ENCODE results near the gene AAGAB.
"Not testable (repeated sequence)": the region's sequence is repeated elsewhere in the genome, so short reads cannot be mapped to it uniquely, and the experiment has no call there.

The AAGAB gene

DNA sequence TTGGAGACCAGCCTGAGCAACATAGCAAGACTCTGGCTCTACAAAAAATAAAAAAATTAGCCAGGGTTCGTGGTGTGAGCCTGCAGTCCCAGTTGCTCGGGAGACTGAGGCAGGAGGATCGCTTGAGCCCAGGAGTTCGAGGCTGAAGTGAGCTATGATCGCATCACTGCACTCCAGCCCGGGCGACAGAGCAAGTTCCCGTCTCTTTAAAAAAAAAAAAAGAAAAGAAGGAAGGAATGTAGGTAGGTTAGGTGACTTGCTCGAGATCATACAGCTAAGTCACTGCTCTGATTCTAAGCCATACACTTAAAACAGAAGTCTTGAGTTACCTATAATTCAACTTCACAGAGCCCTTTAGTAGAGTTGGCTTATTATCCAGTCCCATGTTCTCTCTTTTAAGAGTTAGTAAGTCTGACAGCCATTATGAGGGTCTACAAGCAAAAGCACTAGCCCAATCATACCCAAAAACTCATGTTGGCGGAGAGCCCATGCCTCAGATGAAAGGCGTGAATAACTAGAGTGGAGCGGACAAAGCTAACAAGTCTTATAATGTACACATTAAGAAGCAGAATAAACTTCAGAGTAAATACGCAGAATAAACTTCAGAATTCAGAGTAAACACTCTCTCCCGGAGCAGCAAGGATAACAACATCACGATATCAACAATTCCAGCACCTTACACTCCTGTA is 768 bp downstream of the AAGAB start:
- DNase-seq = no peak

DNA sequence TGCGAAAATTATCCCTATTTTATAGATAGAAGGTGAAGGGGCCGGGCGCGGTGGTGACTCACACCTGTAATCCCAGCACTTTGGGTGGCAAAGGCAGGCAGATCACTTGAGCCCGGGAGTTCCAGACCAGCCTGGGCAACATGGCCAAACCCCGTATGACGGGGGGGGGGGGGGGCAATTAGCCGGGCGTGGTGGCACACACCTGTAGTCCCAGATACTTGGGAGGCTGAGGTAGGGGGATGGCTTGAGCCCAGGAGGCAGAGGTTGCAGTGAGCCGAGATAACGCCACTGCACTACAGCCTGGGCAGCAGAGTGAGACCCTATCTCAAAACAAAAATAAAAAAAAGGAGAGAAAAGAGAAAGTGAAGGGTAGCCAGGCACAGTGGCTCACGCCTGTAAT is 1.4 kb downstream of the AAGAB start:
- DNase-seq = no peak

DNA sequence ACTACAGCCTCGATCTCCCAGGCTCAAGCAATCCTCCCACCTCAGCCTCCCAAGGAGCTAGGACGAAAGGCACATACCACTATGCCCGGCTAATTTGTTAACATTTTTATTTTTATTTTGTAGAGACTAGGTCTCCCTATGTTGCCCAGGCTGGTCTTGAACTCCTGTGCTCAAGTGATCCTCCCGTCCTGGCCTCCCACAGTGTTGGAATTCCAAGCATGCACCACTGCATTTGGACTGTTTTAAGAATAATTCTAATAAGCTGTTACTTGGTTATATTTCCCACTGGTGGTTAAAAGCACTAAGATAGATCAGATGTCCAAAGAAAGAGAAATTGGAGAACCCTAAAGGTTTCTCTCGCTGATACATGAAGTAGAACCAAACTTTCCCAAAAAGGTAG is 3.1 kb downstream of the AAGAB start:
- no peak for DNase-seq

DNA sequence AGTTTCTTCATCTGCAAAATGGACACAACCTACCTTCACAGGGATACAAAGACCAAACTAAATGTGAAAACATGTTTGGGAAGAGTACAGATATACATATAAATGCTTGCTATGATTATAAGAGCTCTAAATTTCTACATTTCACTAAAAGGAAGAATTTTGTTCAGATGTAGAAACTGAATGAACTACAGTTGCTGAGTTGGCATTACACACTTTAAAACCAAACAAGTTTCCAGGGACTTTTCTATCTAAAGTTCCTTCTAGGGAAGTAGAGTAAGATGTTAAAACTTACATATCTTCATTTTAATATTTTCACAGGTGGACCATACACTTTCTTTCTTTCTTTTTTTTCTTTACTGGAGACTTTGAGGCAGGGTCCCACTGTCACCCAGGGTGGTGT is 4.6 kb downstream of the AAGAB start:
- DNase-seq = no peak

DNA sequence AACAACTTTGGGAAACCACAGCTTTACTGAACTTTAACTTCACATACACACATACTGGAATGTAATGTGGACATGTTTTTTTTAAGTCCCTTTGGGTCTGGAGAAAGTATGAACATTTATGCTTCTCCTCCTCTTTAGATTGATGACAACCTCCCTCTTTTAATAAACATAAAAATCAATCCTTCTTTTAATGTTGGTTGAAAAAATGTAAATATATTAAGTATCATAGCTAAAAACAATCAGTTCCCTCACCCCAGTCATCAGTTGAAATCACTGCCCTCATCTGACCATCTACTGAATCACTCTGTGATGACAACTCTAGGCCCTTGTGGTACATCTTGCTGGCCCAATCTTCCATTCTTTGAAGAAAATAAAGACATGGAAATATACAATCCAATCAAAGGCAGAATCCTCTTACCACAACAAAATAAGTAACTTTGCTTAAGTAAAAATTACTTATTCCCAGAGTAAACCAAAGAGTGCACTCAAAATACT is 6.4 kb downstream of the AAGAB start:
- DNase-seq = no peak

DNA sequence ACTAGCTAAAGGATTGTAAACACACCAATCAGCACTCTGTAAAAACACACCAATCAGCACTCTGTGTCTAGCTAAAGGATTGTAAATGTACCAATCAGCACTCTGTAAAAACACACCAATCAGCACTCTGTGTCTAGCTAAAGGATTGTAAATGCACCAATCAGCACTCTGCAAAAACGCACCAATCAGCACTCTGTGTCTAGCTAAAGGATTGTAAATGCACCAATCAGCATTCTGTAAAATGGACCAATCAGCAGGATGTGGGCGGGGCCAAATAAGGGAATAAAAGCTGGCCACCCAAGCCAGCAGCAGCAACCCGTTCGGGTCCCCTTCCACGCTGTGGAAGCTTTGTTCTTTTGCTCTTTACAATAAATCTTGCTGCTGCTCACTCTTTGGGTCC is 7.9 kb downstream of the AAGAB start:
- not testable (repeated sequence) for DNase-seq

DNA sequence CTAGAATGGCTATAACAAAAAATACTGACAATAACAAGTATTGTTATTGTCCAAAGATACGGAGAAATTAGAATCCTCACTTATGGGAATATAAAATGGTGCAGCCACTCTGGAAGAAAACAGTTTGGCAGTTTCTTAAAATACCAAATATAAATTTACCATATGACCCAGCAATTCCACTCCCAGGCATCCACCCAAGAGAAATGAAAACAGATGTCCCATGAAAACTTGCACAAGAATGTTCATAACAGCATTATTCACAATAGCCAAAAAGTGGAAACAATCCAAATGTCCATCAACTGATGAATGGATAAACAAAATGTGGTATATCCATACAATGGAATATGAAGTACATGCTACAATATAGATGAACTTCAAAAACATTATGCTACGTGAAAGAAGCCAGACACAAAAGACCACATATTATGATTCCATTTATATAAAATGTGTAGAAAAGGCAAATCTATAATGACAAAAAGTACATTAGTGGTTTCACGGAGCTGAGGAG is 9.4 kb downstream of the AAGAB start:
- no peak for DNase-seq

DNA sequence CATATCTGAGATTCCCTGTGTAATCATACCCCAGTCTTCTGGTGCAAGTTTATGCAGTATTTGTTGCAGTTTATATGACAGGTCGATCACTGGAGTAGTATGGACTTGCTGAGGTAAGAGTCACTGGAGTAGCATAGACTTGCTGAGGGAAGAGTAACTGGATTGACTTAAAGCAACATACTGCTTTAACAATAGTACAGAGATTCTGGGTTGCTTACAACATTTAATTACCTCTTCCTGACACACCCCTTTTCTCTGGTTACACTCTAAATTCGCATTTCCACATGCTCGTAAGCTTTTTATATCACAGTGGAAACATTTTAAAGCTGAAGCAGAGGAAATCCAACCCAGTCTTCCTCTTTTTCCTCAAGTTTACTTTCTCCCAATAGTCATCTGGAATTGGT is 11.8 kb downstream of the AAGAB start:
- no peak for DNase-seq

DNA sequence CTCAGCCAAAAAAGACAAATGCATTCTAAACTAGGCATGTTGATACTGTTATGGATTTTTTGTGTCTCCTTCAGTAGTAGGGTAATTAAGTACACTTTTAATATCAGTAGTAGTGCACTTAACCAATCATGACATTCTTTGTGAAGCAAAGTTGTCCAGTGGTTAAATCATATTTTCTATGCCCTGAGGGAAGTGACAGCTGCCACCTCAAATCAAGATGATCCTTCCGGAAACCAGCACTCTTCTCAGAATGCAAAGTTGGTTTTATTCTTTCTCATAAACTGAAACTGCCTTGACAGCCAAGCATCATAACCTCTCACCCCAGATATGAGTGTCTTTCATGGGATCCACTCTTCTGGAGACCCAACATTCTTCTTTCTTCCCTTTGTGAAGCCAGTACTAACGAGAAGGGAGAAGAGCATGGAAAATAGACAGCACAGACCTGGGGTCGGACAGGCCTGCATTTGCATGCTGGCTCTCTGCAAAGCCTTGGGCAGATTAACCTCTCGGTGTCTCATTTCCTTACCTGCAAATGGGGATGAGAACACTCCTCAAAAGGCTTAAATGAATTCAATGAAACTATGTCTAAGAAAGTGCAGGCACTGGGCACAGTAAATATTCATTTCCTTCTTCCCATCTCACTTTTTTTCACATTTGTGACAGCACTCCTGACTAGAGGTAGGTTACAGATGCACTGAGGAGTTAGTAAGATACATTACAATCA is 13.2 kb downstream of the AAGAB start:
- DNase-seq = no peak

DNA sequence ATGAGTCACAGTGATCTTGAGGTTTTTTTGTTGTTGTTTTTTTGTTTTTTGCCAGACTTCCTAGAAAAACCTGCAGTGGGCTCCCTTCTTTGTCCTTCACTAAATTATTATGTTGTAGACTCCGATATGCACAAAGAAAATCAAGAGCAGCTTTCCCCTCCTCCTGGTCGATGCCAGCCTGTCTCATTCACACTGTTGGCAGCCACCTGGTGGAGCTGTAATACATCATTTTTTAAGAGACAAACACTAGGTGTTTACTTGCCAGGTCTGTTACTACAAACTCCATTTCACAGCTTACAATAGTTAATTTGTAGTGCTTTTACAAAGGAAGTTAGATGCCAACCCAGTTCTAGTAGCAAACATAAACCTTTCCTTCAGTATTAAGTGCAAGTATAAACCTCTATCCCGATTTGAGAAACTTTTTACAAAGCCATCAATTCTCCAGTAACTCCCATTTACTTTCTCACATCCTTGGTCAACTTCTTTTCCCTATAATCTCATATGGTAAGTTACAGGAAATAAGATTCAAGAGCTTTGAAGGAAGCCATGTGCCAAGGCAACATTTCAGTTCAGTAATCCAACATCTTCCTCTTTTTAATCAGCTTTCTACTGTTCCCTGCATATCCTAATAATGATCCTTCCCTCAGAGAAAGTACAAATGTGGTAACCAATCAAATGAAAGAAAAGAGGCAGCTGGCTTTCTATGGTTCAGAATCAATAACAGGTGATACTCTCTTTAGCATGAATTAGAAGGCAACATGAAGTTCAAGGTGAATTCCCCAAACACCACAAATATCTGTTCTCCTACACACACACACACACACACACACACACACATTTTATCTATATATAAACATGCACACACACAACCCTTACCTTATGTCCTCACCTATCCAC is 14.0 kb downstream of the AAGAB start:
- peak in 2 of 56 donors; percentile 1 to 2 for DNase-seq

DNA sequence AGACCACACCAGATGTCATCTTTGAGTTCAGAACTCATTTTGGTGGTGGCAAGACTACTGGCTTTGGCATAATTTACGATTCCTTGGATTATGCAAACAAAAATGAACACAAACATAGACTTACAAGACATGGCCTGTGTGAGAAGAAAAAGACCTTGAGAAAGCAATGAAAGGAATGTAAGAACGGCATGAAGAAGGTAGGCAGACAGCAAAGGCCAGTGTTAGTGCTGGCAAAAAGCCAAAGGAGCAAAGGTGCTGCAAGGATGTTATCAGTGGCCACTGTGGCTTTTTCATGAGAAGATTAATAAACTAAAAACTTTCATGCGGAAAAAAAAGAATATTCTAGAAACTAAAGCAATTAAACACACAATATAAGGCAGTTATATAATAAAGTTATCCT is 21.9 kb downstream of the AAGAB start:
- DNase-seq = no peak

DNA sequence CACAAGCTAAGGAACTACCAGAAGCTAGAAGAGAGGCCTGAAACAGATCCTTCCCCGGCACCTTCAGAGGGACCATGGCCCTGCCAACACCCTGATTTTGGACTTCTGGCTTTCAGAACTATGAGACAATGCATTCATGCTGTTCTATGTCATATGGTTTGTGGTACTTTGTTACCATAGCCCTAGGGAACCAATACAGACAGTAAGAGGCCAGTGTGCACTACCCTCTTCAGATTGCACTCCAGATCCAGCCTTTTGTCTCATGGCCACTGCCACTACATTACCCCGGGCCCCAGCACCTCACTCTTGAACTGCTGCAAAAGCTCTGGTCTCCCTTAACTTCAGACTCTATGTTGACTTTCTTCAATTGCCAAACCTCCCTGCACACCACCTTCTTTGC is 24.0 kb downstream of the AAGAB start:
- DNase-seq = no peak

DNA sequence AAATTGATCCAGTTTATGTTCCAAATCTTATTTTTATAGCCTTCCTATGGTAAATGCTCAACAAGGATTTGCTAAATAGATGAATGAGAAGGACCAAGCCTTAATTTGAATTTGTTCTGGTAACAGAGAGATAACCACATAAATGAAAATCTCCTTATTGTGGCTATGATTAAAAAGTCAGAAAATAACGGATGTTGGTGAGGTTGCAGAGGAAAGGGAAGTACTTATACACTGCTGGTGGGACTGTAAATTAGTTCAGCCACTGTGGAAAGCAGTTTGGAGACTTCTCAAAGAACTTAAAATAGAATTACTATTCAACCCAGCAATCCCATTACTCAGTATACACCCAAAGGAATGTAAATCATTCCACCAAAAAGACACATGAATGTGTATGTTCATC is 26.2 kb downstream of the AAGAB start:
- no peak for DNase-seq

DNA sequence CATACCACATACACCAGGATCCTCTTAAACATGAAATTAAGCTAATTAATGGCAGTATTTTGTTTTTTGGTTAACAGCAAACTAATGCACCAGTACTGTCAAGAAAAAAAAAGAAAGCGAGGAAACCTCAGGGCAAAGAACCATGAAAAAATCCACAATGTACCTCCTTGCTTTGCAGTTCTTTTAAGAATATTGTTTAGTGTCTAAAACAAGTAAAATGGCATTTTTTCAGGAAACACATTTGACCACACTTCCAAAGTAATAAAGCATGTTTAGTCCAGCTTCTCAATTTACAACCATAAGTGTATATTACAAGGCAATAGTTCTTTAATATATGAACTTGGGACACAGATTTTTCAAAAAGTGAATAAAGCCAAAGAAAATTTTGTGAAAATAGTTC is 26.6 kb downstream of the AAGAB start:
- no peak for DNase-seq

DNA sequence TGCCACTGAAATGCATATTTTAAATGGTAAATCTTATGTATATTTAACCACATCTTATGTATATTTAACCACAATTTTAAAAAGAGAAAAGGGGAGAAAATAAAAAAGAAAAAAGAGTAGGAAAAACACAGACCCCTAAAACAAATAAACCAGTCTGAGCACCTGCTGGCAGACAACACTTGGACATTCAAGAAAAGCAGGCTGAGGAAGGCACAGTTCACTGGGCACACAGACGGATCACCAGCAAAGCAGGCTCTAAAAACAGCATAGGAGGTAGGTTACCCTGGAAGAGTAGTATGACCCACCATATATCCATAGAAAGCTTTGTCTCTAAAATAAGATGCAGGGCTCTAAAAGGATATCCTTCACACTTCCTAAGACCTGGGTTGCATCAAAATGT is 27.0 kb downstream of the AAGAB start:
- no peak for DNase-seq

DNA sequence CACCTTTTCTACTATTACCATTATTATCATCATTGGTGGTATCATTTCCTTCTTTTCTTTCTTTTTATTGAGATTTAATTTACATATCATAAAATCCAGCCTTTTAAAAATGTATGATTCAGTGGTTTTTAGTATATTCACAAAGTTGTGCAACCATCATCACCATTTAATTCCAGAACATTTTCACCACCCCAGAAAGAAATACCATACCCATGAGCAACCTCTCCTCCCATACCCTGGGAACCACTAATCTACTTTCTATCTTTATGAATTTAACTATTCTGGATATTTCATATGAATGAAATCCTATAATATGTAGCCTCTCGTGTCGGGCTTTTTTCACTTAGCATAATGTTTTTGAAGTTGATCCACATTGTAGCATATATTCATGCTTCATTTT is 29.1 kb downstream of the AAGAB start:
- no peak for DNase-seq

DNA sequence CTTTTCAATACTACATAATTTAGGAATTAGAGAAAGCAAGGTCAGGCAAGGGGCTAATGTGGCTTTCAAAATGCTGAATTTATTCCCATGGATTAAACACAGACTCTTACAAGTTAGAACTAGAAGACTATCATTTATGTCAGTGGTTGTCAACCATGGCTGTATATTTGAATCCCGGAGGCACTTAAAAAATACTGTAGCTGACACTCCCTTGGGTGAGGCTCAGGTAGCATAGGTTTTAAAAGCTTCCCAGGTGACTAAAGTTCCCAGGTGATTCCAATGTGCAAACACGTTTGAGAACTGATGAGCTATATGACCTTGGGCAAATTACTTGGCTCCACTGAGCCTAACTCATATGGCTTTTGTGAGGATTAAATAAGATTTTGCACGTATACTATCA is 29.6 kb downstream of the AAGAB start:
- no peak for DNase-seq

DNA sequence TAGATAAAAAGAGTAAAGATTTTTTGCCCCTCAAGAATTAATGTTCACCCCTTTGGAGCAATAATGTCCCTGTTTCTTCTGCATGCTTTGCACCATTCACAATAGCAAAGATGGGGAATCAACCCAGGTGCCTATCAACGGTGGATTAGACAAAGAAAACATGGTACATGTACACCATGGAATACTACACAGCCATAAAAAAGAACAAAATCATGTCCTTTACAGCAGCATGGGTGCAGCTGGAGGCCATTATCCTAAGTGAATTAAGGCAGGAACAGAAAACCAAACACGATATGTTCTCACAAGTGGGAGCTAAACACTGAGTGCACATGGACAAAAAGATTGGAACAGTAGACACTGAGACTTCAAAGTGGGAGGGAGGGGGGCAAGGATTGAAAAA is 35.2 kb downstream of the AAGAB start:
- DNase-seq = no peak

DNA sequence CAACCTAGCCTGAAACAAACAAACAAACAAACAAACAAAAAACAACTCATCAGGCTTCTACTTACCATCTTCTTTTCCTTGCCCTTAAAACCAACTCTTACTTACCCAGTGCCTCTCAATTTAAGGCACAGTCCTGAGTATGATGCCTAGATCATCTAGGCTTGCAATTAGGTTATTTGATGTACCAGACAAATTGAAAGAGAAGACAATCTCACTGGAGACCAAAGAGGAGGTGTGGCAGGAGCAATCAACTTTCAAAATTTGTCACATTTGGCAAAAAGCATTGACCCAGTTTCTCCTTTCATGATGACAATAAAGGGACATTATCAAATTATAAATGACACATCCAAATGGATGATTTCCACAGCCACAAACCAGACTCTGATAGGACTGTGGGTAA is 36.0 kb downstream of the AAGAB start:
- DNase-seq = no peak

DNA sequence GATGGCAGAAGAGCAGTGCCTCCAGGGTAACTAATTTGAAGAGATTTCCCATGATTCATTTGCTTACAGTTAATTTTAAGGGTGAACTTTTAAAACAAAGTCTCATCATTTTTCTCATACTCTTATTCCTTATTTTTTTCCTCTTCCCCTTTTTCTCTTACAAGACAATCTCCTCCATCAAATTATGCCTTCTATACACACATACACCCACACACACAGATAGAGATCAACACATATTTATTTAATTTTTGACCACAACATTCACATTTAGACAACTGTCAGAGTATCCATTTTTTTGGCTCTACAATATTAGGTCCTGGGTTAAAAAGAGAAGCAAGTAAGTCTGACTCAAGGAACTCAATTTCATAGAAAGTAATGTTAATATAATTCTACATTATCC is 37.6 kb downstream of the AAGAB start:
- no peak for DNase-seq

DNA sequence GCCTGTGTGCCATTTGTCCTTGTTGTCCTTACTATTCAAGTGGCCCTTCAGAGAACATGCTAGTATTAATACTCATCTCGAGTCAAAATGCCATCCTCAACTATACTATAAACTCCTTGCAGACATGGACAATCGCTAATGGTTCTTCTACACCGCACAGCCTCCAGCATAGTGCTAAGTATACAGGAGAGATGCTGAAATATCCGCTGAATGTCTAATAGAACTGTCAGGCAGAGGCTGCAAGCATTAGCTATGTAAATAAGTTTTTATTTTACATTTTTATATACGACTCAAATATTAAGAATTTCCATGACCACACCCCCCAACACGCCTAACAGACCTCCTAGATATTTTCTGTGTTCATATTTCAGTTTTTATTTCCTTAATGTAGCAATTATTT is 39.4 kb downstream of the AAGAB start:
- no peak for DNase-seq
